Activated B cell treated with CpG ODN at 0.5 μM for 24 hours (primary cell): Measurements from ENCODE around the gene FRS3. TPM values are rescaled to one million over a fixed set of nuclear protein-coding genes. Genes with fewer than 3 reads are reported as not detected.
A peak's percentile ranks its signal among the peaks of the same experiment; 100 is the strongest.

ENCODE experiments used
- ATAC-seq: fragments of 200-7000 bp; cut with Tn5 transposase; one replicate; pipeline ENCODE4 v1.10.0; 2021; ENCODE audit warnings: low read depth, mild to moderate bottlenecking, moderate library complexity
- CTCF ChIA-PET: fragments of 350-600 bp; sonication (Branson Sonifier 250); formaldehyde crosslinking; loops from one replicate; lab custom pipeline; 2021; ENCODE audit warnings: antibody characterized with exemption; lab: Charles Lee
- POLR2A ChIA-PET: fragments of 350-600 bp; sonication (Branson Sonifier 250); formaldehyde crosslinking; loops from one replicate; lab custom pipeline; 2021; ENCODE audit warnings: antibody characterized with exemption; lab: Charles Lee
- DNase-seq: peaks from one replicate; pipeline ENCODE4 v3.0.0; 2022
- H3K27ac Mint-ChIP-seq: one replicate; pipeline ENCODE4 v1.8.0; 2020; ENCODE audit warnings: mixed read lengths
- H3K27me3 Mint-ChIP-seq: one replicate; pipeline ENCODE4 v1.8.0; 2021; ENCODE audit warnings: mixed read lengths
- H3K36me3 Mint-ChIP-seq: one replicate; pipeline ENCODE4 v1.8.0; 2021; ENCODE audit warnings: low read depth, mixed read lengths
- H3K4me1 Mint-ChIP-seq: one replicate; pipeline ENCODE4 v1.8.0; 2021; ENCODE audit warnings: mixed read lengths
- H3K4me3 Mint-ChIP-seq: one replicate; pipeline ENCODE4 v1.8.0; 2020; ENCODE audit warnings: mild to moderate bottlenecking, mixed read lengths
- H3K9me3 Mint-ChIP-seq: one replicate; pipeline ENCODE4 v1.8.0; 2020; ENCODE audit warnings: mixed read lengths
- intact Hi-C: fragments of 100-400 bp; cut with micrococcal nuclease; formaldehyde crosslinking; loops from one replicate; pipeline ENCODE4 v1.15.1; 2024
- total RNA-seq: library from RNA; stranded (reverse); gene quantifications from 2 replicates; pipeline ENCODE4 v1.2.3, GENCODE V29; 2022
- TF ChIP-seq, protein P1 (sequence below): fragments of 200-600 bp; IDR thresholded peaks from one replicate; pipeline ENCODE4 v1.8.0; 2022; ENCODE audit warnings: antibody characterized with exemption, mild to moderate bottlenecking

The FRS3 gene
- total RNA-seq, 1 donor from 2014 or later: 6.7 TPM

DNA sequence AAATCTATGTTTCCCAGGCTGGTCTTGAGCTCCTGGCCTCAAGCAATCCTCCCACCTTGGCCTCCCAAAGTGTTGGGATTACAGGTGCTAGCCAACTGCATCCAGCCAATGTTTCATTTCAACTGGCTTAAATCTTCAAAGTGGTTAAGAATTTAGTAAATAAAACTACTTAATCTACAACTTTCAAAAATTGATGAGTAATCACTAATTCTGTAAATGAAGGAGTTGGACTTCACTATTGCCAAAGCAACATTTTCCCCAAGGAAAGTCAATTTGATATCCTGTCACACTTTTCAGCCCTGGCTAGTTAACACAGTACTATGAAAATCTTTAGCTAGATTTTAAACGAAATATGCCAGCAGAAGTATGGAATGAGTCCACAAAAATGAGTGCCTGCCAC is 11.6 kb upstream of the FRS3 start:
- Mint-ChIP-seq H3K4me3 (no peak overlapping the region), H3K27ac (no peak overlapping the region), H3K9me3 (no peaks in the 10 kb centered on the region), H3K4me1 (peaks cover 12% of the 10 kb centered on the region), H3K27me3 (no peaks in the 10 kb centered on the region), H3K36me3 (peaks cover 67% of the 10 kb centered on the region)
- CTCF ChIA-PET: no interaction called here
- no peak for ATAC-seq
- TF ChIP-seq, protein P1, sequence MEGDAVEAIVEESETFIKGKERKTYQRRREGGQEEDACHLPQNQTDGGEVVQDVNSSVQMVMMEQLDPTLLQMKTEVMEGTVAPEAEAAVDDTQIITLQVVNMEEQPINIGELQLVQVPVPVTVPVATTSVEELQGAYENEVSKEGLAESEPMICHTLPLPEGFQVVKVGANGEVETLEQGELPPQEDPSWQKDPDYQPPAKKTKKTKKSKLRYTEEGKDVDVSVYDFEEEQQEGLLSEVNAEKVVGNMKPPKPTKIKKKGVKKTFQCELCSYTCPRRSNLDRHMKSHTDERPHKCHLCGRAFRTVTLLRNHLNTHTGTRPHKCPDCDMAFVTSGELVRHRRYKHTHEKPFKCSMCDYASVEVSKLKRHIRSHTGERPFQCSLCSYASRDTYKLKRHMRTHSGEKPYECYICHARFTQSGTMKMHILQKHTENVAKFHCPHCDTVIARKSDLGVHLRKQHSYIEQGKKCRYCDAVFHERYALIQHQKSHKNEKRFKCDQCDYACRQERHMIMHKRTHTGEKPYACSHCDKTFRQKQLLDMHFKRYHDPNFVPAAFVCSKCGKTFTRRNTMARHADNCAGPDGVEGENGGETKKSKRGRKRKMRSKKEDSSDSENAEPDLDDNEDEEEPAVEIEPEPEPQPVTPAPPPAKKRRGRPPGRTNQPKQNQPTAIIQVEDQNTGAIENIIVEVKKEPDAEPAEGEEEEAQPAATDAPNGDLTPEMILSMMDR: no peak
- DNase-seq: no peak
- intact Hi-C loops: no loop called here
- POLR2A ChIA-PET: interaction anchor here (1.0 kb wide), 2 partner anchors 85 to 254 kb away, joined by 3 read pairs; no protein-coding TSS in a partner anchor

DNA sequence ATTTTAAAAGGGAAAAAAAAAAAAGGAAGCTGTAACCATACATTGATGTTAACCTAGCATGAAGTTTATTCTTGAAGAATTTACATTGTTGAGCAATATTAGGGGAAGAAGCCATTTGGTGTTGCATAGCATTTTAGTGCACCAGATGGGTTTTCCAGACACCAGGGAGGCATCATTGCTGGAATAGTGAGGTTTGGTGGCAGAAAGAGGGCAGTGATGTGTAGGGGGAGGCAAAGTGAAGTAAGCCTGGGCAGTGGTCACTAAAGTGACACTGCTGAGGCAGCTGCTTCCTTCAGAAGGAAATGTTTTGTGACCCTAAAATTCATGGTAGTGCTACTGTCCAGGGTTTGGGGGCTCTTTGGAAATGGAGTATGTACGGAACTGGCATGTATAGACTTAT is 10.3 kb upstream of the FRS3 start:
- Mint-ChIP-seq H3K27me3 (no peaks in the 10 kb centered on the region), H3K36me3 (peaks cover 56% of the 10 kb centered on the region), H3K9me3 (no peaks in the 10 kb centered on the region), H3K4me3 (no peak overlapping the region), H3K27ac (no peak overlapping the region), H3K4me1 (peaks cover 19% of the 10 kb centered on the region)
- no peak for ATAC-seq
- intact Hi-C loops: no loop called here
- no peak for DNase-seq
- ChIA-PET POLR2A (no interaction called here), CTCF (no interaction called here)
- TF ChIP-seq, protein P1: no peak

DNA sequence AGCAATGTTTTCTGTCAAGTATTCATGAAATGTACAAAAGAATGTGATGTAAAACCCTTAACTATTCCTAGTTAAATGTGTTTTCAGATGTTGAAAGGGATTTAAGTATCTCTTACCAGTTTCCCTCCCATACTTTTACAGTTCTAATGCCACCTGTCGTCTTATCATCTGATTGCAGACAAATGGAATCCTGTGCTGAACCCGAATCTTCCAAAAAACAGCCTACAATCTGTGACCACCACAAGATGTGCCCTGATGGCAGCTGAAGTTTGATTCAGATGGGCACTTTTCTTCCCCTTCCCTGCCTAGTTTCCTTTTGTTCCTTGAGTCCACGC is 9.7 kb upstream of the FRS3 start:
- Mint-ChIP-seq H3K27me3 (no peaks in the 10 kb centered on the region), H3K4me3 (peak overlapping the region; percentile 97), H3K4me1 (peaks cover 26% of the 10 kb centered on the region), H3K36me3 (peaks cover 50% of the 10 kb centered on the region), H3K27ac (no peak overlapping the region), H3K9me3 (no peaks in the 10 kb centered on the region)
- DNase-seq (no peak), ATAC-seq (no peak)
- CTCF ChIA-PET: no interaction called here
- TF ChIP-seq, protein P1: no peak
- intact Hi-C loops: loop anchor here (5.0 to 10.0 kb wide), 3 partner anchors 242 to 1105 kb away; partner anchors contain the start of genes FOXP4, NFYA and OARD1
- POLR2A ChIA-PET: no interaction called here

DNA sequence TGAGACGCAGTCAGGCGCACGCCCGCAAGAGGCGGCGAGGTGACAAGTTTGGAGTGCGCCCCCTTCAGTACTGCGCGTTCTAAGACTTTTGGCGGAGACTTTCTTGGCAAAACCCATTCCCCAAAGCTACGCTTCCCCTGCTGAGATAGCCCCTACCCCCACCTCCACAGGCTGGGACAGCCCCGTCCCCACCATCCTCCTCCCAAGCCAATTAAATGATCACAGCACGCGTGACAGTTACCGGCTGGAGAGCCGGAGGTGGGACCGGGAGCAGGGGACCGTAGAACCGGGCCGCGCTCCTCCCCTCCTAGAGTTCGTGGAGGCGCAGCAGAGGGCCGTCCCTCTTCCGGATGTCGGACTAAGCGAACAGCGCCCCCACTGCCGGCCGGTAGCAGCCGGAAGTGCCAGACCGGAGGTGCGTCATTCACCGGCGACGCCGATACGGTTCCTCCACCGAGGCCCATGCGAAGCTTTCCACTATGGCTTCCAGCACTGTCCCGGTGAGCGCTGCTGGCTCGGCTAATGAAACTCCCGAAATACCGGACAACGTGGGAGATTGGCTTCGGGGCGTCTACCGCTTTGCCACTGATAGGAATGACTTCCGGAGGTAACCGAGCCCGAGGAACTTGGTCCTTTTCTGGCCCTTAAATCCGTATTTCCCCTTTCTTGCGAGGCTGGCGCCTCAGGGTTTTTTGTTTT is 7.7 kb upstream of the FRS3 start, which contains the start of gene TOMM6:
TOMM6 (plus strand) TSS at position 476 of the 699 bp plus-strand sequence; CDS start at position 480, 4 bp downstream.
- CTCF ChIA-PET: interaction anchor here (0.6 to 6.7 kb wide), 25 partner anchors 12 to 599 kb away, joined by 3 to 51 read pairs (median 4); partner anchors contain the start of genes BYSL, CCND3, MED20 and TAF8
- Mint-ChIP-seq H3K4me3 (peak within 1 kb of the TSS; percentile 97), H3K9me3 (no peaks in the 10 kb centered on the region), H3K36me3 (peaks cover 37% of the 10 kb centered on the region), H3K27me3 (no peaks in the 10 kb centered on the region), H3K4me1 (peaks cover 28% of the 10 kb centered on the region), H3K27ac (peak within 1 kb of the TSS; percentile 97)
- ATAC-seq (peak; percentile 83), DNase-seq (peak; percentile 91)
- TF ChIP-seq, protein P1: peak; percentile 66
- POLR2A ChIA-PET: interaction anchor here (0.6 to 5.1 kb wide), 36 partner anchors 9 to 995 kb away, joined by 3 to 91 read pairs (median 4); partner anchors contain the start of genes BICRAL, BYSL, CCND3 and MED20
- intact Hi-C loops: loop anchor here (1.0 to 10.0 kb wide), 16 partner anchors 8 to 1107 kb away; partner anchors contain the start of genes BYSL, FOXP4, FRS3 and MED20
